ENCODE measurements around the gene NWD2.

NWD2 gene

DNA sequence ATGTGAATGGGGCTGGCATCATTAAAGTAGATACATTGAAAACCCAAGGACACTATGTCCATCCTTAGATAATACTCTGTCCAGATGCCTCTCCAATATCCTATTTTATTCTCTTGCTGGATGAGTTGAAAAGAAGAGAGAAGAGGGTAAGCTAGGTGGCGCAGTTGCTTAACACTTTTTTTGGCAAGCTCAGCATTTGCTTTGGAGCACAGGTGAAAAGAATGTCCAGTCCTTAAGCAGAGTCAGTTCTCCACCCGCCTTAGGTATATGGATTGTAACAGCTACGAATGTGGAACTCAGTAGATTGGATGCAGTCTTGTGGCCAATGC is 208.4 kb downstream of the NWD2 start:
- TF ChIP-seq POLR2AphosphoS5 (IDR thresholded peaks at IDR 0.05; ENCODE audit: low read depth, low read length) (no peak), SIN3A (IDR thresholded peaks at IDR 0.05; ENCODE audit: borderline replicate concordance, insufficient read depth, low read length) (no peak), TAF1 (IDR thresholded peaks at IDR 0.05; ENCODE audit: borderline replicate concordance, insufficient read depth, low read length) (no peak), FOXP2 (optimal IDR thresholded peaks at IDR 0.05; ENCODE audit: borderline replicate concordance, extremely low read depth, extremely low read length, insufficient read depth) (no peak)
- TF ChIP-seq, protein P1, sequence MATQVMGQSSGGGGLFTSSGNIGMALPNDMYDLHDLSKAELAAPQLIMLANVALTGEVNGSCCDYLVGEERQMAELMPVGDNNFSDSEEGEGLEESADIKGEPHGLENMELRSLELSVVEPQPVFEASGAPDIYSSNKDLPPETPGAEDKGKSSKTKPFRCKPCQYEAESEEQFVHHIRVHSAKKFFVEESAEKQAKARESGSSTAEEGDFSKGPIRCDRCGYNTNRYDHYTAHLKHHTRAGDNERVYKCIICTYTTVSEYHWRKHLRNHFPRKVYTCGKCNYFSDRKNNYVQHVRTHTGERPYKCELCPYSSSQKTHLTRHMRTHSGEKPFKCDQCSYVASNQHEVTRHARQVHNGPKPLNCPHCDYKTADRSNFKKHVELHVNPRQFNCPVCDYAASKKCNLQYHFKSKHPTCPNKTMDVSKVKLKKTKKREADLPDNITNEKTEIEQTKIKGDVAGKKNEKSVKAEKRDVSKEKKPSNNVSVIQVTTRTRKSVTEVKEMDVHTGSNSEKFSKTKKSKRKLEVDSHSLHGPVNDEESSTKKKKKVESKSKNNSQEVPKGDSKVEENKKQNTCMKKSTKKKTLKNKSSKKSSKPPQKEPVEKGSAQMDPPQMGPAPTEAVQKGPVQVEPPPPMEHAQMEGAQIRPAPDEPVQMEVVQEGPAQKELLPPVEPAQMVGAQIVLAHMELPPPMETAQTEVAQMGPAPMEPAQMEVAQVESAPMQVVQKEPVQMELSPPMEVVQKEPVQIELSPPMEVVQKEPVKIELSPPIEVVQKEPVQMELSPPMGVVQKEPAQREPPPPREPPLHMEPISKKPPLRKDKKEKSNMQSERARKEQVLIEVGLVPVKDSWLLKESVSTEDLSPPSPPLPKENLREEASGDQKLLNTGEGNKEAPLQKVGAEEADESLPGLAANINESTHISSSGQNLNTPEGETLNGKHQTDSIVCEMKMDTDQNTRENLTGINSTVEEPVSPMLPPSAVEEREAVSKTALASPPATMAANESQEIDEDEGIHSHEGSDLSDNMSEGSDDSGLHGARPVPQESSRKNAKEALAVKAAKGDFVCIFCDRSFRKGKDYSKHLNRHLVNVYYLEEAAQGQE (IDR thresholded peaks at IDR 0.05; ENCODE audit: insufficient read depth in 1 of 2, low read depth in 2 of 2, low read length in 2 of 2): no peak

DNA sequence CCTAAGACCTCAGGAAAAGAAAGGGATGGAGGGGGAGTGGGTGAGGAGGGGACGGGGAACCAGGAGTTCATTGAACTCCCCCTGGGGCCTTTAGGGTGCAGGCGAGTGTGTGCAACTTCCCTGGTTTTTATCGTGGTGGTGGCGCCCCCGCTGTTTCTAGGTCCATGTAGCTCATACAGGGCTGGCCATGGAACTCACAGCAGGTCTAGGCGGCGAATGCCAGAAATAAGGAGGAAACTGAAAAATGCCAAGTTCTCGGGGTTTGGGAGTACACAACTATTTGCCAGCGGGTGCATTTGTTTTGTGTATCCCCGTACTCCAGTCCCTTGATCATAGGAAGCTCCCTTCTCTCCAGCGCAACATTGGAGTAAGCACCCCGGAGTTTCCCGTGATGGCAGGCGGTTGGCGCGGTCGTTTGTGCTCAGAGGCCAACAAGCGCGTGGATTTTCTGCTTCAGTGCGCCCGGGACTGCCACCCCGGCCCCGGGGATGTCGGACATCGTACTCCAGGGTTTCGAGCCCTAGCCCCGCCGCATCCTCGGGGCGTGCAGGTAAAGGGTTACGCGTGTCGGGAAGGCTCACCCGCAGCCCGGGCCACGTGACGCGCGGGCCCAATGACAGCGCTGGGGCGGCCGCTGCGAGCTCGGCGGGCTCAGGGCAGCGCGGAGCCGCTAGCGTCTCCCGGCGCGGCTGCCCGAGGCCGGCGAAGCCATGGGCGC is 208.9 kb downstream of the NWD2 start:
- no peak for TF ChIP-seq SIN3A (IDR thresholded peaks at IDR 0.05; ENCODE audit: borderline replicate concordance, insufficient read depth, low read length)
- TF ChIP-seq FOXP2 (optimal IDR thresholded peaks at IDR 0.05; ENCODE audit: borderline replicate concordance, extremely low read depth, extremely low read length, insufficient read depth): no peak
- TF ChIP-seq TAF1 (IDR thresholded peaks at IDR 0.05; ENCODE audit: borderline replicate concordance, insufficient read depth, low read length): no peak
- no peak for TF ChIP-seq POLR2AphosphoS5 (IDR thresholded peaks at IDR 0.05; ENCODE audit: low read depth, low read length)
- TF ChIP-seq, protein P1 (IDR thresholded peaks at IDR 0.05; ENCODE audit: insufficient read depth in 1 of 2, low read depth in 2 of 2, low read length in 2 of 2): no peak

DNA sequence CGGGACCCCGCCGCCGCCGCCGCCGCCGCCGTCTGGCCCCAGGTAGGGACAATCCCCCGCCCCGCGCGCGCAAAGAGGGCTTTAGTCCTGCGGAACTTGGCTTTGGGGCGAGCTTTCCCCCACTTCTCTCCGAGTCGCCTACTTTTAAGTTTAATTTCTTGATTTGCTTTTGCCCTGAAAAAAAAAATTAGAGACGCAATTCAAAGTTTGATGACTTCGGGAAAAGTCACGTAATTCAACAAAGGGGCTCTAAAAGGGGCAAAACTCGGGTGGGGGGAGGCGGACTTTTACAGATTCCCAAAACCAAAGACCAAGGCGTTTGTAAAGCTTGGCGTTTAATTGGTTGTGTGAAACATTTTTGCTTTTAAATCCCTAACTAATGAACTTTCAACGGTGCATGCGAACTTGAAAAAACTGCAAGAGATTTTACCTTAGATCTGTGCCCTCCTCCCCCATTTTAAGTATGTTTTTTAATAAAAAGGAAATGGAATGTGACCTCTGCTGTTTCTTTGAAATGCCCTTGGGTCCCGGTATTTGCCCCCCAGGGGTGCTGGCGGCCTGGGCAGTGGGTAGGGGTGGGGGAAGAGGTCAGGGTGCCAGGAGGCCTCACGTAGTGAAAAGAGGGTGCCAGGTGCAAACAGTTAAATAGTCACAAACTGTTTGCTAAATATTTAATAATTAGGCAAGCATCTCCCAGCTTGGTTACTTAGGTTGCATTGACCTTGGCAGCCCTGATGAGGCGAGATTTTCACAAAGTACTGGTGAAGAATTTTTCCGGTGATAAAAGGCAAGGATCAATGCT is 209.7 kb downstream of the NWD2 start:
- TF ChIP-seq, protein P1 (IDR thresholded peaks at IDR 0.05; ENCODE audit: insufficient read depth in 1 of 2, low read depth in 2 of 2, low read length in 2 of 2): no peak
- TF ChIP-seq POLR2AphosphoS5 (IDR thresholded peaks at IDR 0.05; ENCODE audit: low read depth, low read length) (no peak), TAF1 (IDR thresholded peaks at IDR 0.05; ENCODE audit: borderline replicate concordance, insufficient read depth, low read length) (no peak), SIN3A (IDR thresholded peaks at IDR 0.05; ENCODE audit: borderline replicate concordance, insufficient read depth, low read length) (no peak), FOXP2 (optimal IDR thresholded peaks at IDR 0.05; ENCODE audit: borderline replicate concordance, extremely low read depth, extremely low read length, insufficient read depth) (no peak)

DNA sequence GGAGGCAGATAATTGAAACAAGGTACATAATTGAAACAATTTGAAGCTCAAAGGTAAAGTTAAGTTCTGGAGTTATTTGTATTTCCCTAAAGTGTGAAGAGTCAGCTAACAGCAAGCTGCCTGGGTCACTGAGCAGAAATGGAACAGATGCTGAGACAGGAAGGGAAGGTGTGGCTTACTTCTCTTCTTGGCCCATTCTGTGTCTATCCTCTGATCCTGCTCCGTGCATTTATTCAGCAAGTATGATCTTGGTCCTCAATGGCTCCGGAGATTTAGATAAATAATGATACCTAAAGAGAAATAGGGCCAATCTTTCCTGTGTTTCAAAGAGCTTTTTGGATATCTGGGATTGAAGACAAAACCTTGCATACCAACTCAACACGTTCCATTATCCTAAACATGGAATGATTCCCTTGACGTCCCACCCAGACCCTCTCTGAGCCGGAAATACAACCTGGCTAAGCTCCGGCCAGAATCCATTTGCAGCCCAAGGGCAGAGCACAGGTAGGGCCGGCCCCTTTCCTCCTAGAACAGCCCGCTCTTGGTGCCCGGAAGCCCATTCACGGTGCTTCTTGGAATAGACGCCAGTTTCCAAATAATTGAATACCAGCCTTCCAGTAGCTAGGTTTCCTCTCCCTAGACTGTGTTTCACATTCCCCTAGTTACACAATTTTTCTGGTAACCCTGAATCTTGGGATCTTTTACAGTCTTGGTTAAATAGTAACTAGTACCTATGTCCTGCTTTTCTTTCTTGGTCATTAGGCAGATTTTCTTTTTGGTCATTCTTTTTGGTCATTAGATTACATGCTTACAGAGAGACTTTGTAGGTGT is 211.0 kb downstream of the NWD2 start:
- TF ChIP-seq FOXP2 (optimal IDR thresholded peaks at IDR 0.05; ENCODE audit: borderline replicate concordance, extremely low read depth, extremely low read length, insufficient read depth) (no peak), SIN3A (IDR thresholded peaks at IDR 0.05; ENCODE audit: borderline replicate concordance, insufficient read depth, low read length) (no peak), POLR2AphosphoS5 (IDR thresholded peaks at IDR 0.05; ENCODE audit: low read depth, low read length) (no peak), TAF1 (IDR thresholded peaks at IDR 0.05; ENCODE audit: borderline replicate concordance, insufficient read depth, low read length) (no peak)
- TF ChIP-seq, protein P1 (IDR thresholded peaks at IDR 0.05; ENCODE audit: insufficient read depth in 1 of 2, low read depth in 2 of 2, low read length in 2 of 2): no peak

Data from PFSK-1 (cell line).